Effector memory CD4-positive, alpha-beta T cell (primary cell): ENCODE data around the gene CD300LB.
A peak's percentile ranks its signal among the peaks of the same experiment; 100 is the strongest.
"Not testable (repeated sequence)": the region's sequence is repeated elsewhere in the genome, so short reads cannot be mapped to it uniquely, and the experiment has no call there.

ENCODE experiments used
- DNase-seq, 3 donors: peaks; one replicate each; pipeline ENCODE4 v3.0.0-alpha.2; 2020
- H3K27ac ChIP-seq: 2 replicates; pipeline ENCODE4 v1.7.0; 2013; ENCODE audit warnings: mild to moderate bottlenecking, low read length, moderate library complexity; ENCODE audit not compliant: insufficient read depth, poor library complexity, severe bottlenecking
- H3K27me3 ChIP-seq: replicated peaks from 2 replicates; pipeline ENCODE4 v1.7.0; 2013; ENCODE audit warnings: mild to moderate bottlenecking, low read length; ENCODE audit not compliant: insufficient read depth, control insufficient read depth, poor library complexity, severe bottlenecking
- H3K36me3 ChIP-seq: 2 replicates; pipeline ENCODE4 v1.7.0; 2013; ENCODE audit warnings: mild to moderate bottlenecking, low read length, moderate library complexity; ENCODE audit not compliant: control insufficient read depth, insufficient read depth
- H3K4me1 ChIP-seq: 2 replicates; pipeline ENCODE4 v1.7.0; 2013; ENCODE audit warnings: low read length, mild to moderate bottlenecking; ENCODE audit not compliant: control insufficient read depth, insufficient read depth, poor library complexity, severe bottlenecking
- H3K4me3 ChIP-seq: 2 replicates; pipeline ENCODE4 v1.7.0; 2013; ENCODE audit warnings: low read length, low read depth, mild to moderate bottlenecking; ENCODE audit not compliant: insufficient read depth, poor library complexity, severe bottlenecking
- H3K9me3 ChIP-seq: 2 replicates; pipeline ENCODE4 v1.7.0; 2013; ENCODE audit warnings: mild to moderate bottlenecking, low read length, moderate library complexity; ENCODE audit not compliant: control insufficient read depth

The CD300LB gene

GRCh38 chr17:74520016-74520434, 11.2 kb downstream of the CD300LB start:
- no peak for DNase-seq
- Histone ChIP-seq H3K4me3 (no peak overlapping the region), H3K27ac (no peak overlapping the region), H3K27me3 (peaks cover 3% of the 10 kb centered on the region), H3K36me3 (no peaks in the 10 kb centered on the region), H3K9me3 (no peaks in the 10 kb centered on the region), H3K4me1 (no peaks in the 10 kb centered on the region)

GRCh38 chr17:74518413-74518981, 12.8 kb downstream of the CD300LB start:
- not testable (repeated sequence) for H3K36me3 ChIP-seq, H3K4me3 ChIP-seq, H3K27me3 ChIP-seq, DNase-seq, H3K27ac ChIP-seq, H3K9me3 ChIP-seq, H3K4me1 ChIP-seq

GRCh38 chr17:74516561-74517328, 14.5 kb downstream of the CD300LB start:
- H3K36me3 ChIP-seq, result no peaks in the 10 kb centered on the region
- DNase-seq, result no peak
- H3K27ac ChIP-seq, result no peak overlapping the region
- no peaks in the 10 kb centered on the region for H3K27me3 ChIP-seq
- H3K4me1 ChIP-seq, result no peaks in the 10 kb centered on the region
- no peaks in the 10 kb centered on the region for H3K9me3 ChIP-seq
- H3K4me3 ChIP-seq, result no peak overlapping the region

- H3K27ac ChIP-seq, result no peak overlapping the region
- H3K4me3 ChIP-seq, result no peak overlapping the region
- H3K4me1 ChIP-seq, result no peaks in the 10 kb centered on the region
- no peaks in the 10 kb centered on the region for H3K27me3 ChIP-seq
- H3K9me3 ChIP-seq, result no peaks in the 10 kb centered on the region
- no peaks in the 10 kb centered on the region for H3K36me3 ChIP-seq
- DNase-seq, result no peak
Observed at GRCh38 chr17:74515941-74516340, 15.3 kb downstream of the CD300LB start.

- Histone ChIP-seq H3K4me1 (no peaks in the 10 kb centered on the region), H3K27ac (no peak overlapping the region), H3K27me3 (no peaks in the 10 kb centered on the region), H3K4me3 (no peak overlapping the region), H3K36me3 (no peaks in the 10 kb centered on the region), H3K9me3 (no peaks in the 10 kb centered on the region)
- DNase-seq, result peak in 1 of 3 donors; percentile 34
Observed at GRCh38 chr17:74514632-74515334, 16.5 kb downstream of the CD300LB start.

- peak in 2 of 3 donors; percentile 49 to 56 for DNase-seq
- Histone ChIP-seq H3K9me3 (no peaks in the 10 kb centered on the region), H3K36me3 (no peaks in the 10 kb centered on the region), H3K4me3 (no peak overlapping the region), H3K27me3 (no peaks in the 10 kb centered on the region), H3K27ac (no peak overlapping the region), H3K4me1 (no peaks in the 10 kb centered on the region)
Observed at GRCh38 chr17:74513987-74514631, 17.2 kb downstream of the CD300LB start.

GRCh38 chr17:74512624-74513091, 18.6 kb downstream of the CD300LB start:
- Histone ChIP-seq H3K4me3 (no peak overlapping the region), H3K4me1 (no peaks in the 10 kb centered on the region), H3K9me3 (no peaks in the 10 kb centered on the region), H3K36me3 (no peaks in the 10 kb centered on the region), H3K27ac (no peak overlapping the region), H3K27me3 (no peaks in the 10 kb centered on the region)
- no peak for DNase-seq

- Histone ChIP-seq H3K4me1 (no peaks in the 10 kb centered on the region), H3K4me3 (no peak overlapping the region), H3K36me3 (no peaks in the 10 kb centered on the region), H3K9me3 (no peaks in the 10 kb centered on the region), H3K27ac (no peak overlapping the region), H3K27me3 (no peaks in the 10 kb centered on the region)
- DNase-seq, result no peak
Observed at GRCh38 chr17:74512036-74512435, 19.2 kb downstream of the CD300LB start.

GRCh38 chr17:74508156-74508555, 23.1 kb downstream of the CD300LB start:
- DNase-seq, result no peak
- Histone ChIP-seq H3K4me1 (no peaks in the 10 kb centered on the region), H3K27ac (no peak overlapping the region), H3K9me3 (no peaks in the 10 kb centered on the region), H3K4me3 (no peak overlapping the region), H3K27me3 (no peaks in the 10 kb centered on the region), H3K36me3 (no peaks in the 10 kb centered on the region)
